NCI-H2227 treated with DMSO at 0.1 percent for 48 hours (cell line): ENCODE results near the gene HEPACAM2.

Source experiments
- DNase-seq: peaks from one replicate; lab custom pipeline; 2025; lab: John Stamatoyannopoulos, UW

Gene HEPACAM2

GRCh38 chr7:93226310-93226709, at the start of gene HEPACAM2:
Gene HEPACAM2 (minus strand): TSS chr7:93226469.
- DNase-seq = no peak

DNA sequence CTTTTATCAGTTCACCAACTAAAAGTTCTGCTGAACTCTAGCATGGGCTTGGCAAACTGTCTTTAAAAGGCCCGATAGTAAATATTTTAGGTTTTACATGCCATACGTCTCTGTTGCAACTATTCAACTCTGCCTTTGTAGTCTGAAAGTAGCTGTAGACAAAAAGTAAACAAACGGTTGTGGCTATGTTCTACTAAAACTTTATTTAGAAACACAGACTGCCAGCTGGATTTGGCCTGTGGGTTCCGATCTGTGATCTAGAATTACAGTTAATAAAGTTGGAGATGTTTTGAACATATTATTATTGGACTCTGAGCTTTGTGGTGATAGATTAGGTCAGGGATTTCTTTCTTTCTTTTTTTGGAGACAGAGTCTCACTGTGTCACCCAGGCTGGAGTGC, 39.0 kb upstream of the HEPACAM2 start:
- no peak for DNase-seq

DNA sequence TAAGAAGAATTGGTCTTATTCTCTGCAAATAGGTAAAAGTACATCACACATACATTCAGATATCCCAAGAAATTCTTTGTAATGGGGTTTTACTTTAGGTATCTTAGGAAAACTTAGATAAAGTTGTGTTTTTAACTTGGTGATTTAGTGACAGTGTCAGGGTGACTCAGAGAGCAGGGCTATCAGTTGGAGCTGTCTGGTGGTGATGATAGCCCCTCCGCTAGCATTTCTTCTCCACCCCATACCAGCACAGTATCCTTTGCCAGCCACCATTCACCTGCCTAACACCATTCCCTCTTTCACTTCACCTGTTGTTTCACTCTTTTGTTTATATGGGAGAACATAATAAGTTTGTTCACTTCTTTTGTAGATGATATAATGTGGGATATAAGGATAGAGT, 36.3 kb upstream of the HEPACAM2 start:
- DNase-seq = no peak

GRCh38 chr7:93258661-93259060, 32.4 kb upstream of the HEPACAM2 start:
- DNase-seq = no peak

GRCh38 chr7:93249491-93250148, 23.4 kb upstream of the HEPACAM2 start:
- no peak for DNase-seq

GRCh38 chr7:93245525-93246432, 19.5 kb upstream of the HEPACAM2 start:
- peak; percentile 22 for DNase-seq

- no peak for DNase-seq
These were observed 15.8 kb upstream of the HEPACAM2 start for GRCh38 chr7:93242106-93242505.

DNA sequence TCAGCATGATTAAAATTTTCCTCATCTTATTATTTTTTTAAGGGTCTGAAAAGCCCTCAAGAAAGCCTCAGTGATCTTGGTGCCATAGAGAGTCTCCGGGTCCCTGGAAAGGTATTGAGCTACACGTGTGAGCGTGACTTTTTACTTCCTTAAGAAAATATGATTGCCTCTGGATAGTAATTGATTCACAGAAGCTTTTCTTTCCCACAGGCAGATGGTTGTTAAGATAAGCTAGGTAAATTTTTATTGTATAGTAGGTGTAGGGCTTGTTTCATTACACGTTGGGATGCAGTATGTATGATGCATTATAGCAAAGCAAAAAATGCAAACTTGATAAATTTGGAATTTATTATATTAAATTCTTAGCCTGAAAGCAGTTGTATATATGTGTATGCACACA, 13.6 kb upstream of the HEPACAM2 start:
- DNase-seq = no peak

DNA sequence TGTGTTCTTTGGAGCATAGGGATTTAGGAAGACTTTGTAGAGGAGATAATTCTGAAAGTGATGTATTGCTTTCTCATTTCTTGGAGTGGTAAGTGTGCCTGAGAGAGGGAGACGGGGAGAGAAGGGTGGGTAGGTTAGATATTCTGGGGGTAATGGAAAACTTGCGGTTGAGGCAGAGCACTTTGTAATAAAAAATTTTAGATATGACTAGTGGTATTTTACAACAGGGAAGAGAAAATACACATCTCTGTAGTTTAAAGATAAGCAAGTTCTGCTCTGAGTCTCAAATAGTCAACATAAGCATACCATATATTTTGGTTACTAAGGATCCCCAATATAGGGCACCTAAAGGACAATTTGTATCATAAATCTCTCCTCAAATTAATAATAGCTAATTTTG, 12.5 kb upstream of the HEPACAM2 start:
- DNase-seq = no peak

- no peak for DNase-seq
These were observed 11.9 kb upstream of the HEPACAM2 start for GRCh38 chr7:93238131-93238530.

DNA sequence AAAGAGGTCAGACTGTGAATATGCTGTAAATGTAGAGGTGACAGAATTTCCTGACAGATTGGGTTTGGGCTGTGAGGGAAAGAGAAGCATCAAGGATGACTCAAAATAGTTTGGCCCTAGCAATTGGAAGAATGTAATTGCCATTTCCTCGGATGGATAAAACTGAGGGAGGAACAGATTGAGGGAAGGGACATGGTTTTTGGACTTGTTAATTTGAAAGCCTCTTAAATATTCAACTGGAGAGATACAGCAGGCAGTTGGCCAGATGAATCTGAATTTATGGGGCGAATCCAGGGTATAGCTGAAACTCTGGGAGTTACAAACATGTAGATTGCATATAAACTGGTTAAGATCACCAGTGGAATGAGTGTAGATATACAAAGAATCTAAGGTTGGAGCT, 9.3 kb upstream of the HEPACAM2 start:
- DNase-seq = no peak

GRCh38 chr7:93232673-93233018, 6.4 kb upstream of the HEPACAM2 start:
- no peak for DNase-seq

DNA sequence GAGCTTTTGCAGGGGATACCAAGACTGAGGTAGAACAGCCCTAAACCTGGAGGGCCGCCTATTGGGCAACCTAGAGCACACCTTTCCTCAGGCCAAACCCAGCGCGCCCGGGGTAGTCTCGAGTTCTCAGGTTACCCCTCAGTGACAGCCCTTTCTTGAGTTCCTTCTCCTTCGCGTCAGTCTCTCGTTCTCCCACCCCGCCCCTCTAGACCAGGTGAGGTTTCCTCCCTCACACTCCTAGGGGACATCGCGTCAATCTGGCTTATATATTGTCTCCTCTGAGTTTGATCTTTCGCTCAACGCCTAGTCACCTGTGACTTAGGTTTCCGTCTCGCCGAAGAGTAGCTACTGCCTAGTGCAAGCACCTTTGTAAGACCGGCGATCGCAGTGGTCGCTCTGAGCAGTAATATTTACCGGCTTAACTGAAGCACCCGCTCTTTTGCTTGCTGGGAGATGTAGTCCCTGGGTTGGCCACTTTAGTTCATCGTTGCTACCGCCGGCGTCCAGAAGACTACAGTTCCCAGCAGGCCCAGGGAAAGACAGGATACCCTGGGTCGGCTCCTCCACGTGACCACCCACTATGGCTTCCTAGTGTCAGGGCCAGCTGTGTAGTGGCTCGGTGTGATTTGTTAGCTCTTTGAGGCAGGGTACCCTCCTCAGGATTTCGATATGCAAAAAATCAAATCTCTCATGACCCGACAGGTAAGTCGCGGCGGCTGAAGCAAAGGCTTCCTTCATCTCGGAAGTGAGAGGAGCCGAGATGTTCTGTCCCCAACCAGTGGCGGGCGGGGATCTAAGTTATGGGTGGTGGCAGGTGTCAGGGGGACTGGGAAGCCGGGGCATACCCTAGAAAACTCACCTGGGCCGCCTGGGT, 5.8 kb upstream of the HEPACAM2 start, which contains the start of gene VPS50:
Gene VPS50 (plus strand): TSS at position 568 of the 874 bp plus-strand sequence. CDS start 102 bp downstream, at position 670.
- peak; percentile 99 for DNase-seq

- no peak for DNase-seq
These were observed 5.0 kb upstream of the HEPACAM2 start for GRCh38 chr7:93231259-93231658.

GRCh38 chr7:93228302-93228701, 2.0 kb upstream of the HEPACAM2 start:
- peak; percentile 73 for DNase-seq

DNA sequence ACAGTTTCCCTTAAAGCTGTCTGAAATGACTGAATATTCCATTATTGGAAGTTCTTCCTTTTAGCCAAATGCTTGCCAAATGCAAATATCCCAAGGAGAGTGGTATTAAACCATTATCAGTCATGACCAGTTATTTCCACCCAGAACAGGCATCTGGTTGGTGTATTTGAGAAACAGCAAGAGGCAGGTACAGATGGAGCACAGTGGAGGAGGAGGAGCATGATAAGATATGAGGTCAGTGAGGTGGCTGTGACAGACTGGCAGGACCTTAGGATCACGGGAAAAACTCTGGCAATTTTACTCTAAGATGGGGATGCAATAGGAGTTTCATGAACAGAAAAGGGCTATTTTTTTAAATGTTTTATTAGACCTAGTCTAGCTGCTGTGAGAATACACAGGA, 6.4 kb downstream of the HEPACAM2 start:
- no peak for DNase-seq

GRCh38 chr7:93218997-93219827, 7.1 kb downstream of the HEPACAM2 start:
- DNase-seq = no peak

DNA sequence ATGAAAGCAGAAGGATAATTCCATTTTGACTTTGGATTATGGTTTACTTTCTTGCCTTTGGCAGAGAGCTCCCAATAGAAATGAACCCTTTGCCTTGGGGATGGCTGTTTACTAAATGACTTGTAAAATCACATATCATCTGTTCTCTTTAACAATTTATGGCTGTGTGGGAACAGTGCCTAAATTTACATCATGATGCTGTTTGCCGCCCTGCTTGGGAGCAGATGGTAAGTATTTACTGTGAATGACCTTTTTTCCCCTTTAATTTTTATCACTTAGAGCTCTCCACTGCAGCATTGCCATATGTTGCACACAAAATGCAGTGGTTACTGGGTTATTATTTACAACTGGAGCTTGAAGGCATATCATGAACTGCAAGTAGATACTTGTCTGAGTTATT, 13.4 kb downstream of the HEPACAM2 start:
- DNase-seq = peak; percentile 88

- no peak for DNase-seq
These were observed 14.9 kb downstream of the HEPACAM2 start for GRCh38 chr7:93211228-93211818.

DNA sequence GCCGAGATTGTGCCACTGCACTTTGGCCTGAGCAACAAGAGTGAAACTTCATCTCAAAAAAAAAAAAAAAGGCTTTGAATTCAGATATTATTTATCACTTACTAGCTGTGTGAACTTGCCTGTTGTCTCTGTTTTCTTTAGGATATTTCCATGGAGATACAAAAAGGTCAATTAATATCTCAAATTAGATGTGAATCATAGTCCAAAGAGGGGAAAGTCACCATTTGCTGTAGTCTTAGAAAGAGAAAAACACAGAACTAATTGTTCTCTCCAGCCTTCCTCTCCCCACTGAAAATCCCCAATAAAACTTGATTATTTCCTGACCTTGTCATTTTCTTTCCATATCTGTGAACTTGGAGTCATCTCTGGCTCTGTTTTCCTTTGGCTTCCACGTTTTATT, 21.2 kb downstream of the HEPACAM2 start:
- DNase-seq = no peak

DNA sequence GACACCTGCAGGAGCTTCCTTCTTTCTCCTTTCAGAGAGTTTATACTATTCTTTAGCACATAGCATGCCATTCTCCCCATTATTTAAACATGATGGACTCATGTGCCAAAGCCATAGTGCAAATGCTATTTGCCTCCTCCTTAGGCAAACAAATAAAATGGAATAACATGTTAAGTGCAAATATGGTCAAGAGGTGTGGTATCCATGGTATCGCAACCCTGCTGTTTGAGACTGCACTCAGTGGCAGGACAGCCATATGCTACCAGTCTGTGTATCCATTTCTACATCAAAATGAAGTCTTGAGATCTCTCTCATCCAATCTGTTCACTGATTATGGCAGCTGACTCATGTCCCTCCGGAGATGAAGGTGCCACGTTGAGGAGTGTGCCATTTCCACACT, 22.8 kb downstream of the HEPACAM2 start:
- DNase-seq = no peak
